ENCODE results near the gene OBSL1. TPM values are rescaled to one million over a fixed set of nuclear protein-coding genes. Genes with fewer than 3 reads are reported as not detected.

Gene OBSL1
- total and polyA plus RNA-seq, 4 donors, result 14.2 to 35.3 (median 27.3) TPM

DNA sequence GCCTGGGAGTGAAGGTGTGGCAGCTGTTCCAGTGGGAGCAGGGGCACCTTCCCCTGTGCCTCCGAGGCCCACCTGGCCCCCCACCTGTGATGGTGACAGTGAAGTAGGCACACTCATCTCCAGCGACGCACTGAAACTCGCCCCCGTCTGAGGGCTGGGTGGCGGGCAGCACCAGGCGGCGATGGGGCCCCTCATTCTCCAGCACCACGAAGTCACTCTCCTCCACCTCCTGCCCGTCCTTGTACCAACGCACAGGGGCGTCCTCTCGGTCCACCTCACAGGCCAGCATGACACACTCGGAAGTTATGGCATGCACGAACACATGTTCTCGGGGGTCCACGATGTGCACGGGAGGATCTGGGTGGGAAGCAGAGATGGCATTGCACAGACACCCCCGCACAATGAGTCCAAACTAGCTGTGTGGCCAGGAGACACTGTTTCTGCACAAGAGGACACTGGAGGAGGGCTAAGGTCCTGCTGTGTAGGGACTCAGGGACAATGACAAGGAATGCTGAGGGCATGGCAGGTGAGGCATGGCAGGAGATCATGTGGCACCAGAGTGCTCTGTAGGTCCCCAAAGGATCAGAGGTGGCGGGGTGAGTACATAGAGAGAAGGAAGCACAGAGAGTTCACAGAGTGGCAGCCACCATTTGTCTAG, 7.9 kb downstream of the OBSL1 start (continued):
- no peak for TF ChIP-seq NR2F2 (IDR thresholded peaks at IDR 0.05)
- no peak for TF ChIP-seq RXRA (IDR thresholded peaks at IDR 0.05)
- no peak for TF ChIP-seq HNF4G (IDR thresholded peaks at IDR 0.05)
- no peak for TF ChIP-seq EGR1 (IDR thresholded peaks at IDR 0.05; ENCODE audit: low read depth in 2 of 2)
- no peak for TF ChIP-seq FOXA1 (IDR thresholded peaks at IDR 0.05)

DNA sequence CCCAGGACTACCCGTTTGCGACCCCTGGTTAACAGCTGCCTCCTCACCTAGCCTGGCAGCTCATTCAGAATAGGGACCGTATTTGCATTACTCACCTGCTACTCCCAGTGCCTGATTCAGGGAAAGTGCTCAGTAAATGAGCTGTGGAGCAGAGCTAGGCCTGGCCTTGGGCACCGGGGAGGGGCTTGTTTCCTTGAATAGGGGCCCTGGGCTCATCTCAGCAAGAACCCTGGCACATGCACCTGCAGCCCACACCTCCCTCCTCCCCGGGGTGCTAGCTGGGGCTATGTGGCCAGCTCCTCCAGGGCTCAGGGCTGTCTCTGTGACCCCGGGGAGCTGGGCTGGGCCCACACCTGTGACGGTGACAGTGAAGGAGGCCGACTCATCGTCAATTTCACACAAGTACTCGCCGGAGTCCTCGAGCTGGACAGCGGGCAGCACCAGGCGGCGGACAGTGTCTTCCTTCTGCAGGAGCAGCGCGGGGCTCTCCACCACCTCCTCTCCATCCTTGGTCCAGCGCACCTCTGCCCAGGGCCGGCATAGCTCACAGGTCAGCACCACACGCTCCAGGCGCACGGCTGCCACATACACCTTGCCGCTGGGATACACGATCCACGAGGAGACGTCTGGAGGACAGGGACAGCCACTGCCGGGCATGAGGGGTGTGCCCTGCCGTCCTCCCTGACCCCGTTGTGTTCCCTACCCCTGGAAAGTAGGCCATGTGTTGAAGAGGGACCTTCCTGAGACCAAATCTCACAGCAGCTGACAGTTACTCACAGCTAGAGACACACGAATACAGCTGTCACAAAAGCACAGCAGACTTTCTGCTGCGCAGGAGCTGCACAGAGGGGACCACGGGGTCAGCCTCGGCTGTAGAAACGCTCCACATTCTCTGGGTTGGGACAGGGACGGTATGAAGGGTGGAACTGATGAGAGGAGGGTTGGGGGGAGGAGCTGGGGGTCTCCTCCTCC, 9.0 kb downstream of the OBSL1 start:
- TF ChIP-seq FOXA2 (IDR thresholded peaks at IDR 0.05), result no peak
- no peak for TF ChIP-seq HNF4G (IDR thresholded peaks at IDR 0.05)
- TF ChIP-seq NR2F2 (IDR thresholded peaks at IDR 0.05), result no peak
- no peak for TF ChIP-seq RAD21 (IDR thresholded peaks at IDR 0.05)
- TF ChIP-seq YY1 (IDR thresholded peaks at IDR 0.05), result no peak
- no peak for TF ChIP-seq RXRA (IDR thresholded peaks at IDR 0.05)
- TF ChIP-seq, protein P1, sequence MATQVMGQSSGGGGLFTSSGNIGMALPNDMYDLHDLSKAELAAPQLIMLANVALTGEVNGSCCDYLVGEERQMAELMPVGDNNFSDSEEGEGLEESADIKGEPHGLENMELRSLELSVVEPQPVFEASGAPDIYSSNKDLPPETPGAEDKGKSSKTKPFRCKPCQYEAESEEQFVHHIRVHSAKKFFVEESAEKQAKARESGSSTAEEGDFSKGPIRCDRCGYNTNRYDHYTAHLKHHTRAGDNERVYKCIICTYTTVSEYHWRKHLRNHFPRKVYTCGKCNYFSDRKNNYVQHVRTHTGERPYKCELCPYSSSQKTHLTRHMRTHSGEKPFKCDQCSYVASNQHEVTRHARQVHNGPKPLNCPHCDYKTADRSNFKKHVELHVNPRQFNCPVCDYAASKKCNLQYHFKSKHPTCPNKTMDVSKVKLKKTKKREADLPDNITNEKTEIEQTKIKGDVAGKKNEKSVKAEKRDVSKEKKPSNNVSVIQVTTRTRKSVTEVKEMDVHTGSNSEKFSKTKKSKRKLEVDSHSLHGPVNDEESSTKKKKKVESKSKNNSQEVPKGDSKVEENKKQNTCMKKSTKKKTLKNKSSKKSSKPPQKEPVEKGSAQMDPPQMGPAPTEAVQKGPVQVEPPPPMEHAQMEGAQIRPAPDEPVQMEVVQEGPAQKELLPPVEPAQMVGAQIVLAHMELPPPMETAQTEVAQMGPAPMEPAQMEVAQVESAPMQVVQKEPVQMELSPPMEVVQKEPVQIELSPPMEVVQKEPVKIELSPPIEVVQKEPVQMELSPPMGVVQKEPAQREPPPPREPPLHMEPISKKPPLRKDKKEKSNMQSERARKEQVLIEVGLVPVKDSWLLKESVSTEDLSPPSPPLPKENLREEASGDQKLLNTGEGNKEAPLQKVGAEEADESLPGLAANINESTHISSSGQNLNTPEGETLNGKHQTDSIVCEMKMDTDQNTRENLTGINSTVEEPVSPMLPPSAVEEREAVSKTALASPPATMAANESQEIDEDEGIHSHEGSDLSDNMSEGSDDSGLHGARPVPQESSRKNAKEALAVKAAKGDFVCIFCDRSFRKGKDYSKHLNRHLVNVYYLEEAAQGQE (IDR thresholded peaks at IDR 0.05), result no peak
- TF ChIP-seq, protein P2, sequence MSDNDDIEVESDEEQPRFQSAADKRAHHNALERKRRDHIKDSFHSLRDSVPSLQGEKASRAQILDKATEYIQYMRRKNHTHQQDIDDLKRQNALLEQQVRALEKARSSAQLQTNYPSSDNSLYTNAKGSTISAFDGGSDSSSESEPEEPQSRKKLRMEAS (IDR thresholded peaks at IDR 0.05), result no peak
- no peak for TF ChIP-seq JUND (IDR thresholded peaks at IDR 0.05)
- TF ChIP-seq SP1 (IDR thresholded peaks at IDR 0.05), result no peak
- TF ChIP-seq, protein P3, sequence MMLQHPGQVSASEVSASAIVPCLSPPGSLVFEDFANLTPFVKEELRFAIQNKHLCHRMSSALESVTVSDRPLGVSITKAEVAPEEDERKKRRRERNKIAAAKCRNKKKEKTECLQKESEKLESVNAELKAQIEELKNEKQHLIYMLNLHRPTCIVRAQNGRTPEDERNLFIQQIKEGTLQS (IDR thresholded peaks at IDR 0.05), result no peak
- no peak for TF ChIP-seq EGR1 (IDR thresholded peaks at IDR 0.05; ENCODE audit: low read depth in 2 of 2)
- no peak for TF ChIP-seq GABPA (IDR thresholded peaks at IDR 0.05 in 1 of 2, conservative IDR thresholded peaks at IDR 0.05 in 1 of 2)
- TF ChIP-seq, protein P4, sequence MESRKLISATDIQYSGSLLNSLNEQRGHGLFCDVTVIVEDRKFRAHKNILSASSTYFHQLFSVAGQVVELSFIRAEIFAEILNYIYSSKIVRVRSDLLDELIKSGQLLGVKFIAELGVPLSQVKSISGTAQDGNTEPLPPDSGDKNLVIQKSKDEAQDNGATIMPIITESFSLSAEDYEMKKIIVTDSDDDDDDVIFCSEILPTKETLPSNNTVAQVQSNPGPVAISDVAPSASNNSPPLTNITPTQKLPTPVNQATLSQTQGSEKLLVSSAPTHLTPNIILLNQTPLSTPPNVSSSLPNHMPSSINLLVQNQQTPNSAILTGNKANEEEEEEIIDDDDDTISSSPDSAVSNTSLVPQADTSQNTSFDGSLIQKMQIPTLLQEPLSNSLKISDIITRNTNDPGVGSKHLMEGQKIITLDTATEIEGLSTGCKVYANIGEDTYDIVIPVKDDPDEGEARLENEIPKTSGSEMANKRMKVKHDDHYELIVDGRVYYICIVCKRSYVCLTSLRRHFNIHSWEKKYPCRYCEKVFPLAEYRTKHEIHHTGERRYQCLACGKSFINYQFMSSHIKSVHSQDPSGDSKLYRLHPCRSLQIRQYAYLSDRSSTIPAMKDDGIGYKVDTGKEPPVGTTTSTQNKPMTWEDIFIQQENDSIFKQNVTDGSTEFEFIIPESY (IDR thresholded peaks at IDR 0.05), result no peak
- TF ChIP-seq, protein P5, sequence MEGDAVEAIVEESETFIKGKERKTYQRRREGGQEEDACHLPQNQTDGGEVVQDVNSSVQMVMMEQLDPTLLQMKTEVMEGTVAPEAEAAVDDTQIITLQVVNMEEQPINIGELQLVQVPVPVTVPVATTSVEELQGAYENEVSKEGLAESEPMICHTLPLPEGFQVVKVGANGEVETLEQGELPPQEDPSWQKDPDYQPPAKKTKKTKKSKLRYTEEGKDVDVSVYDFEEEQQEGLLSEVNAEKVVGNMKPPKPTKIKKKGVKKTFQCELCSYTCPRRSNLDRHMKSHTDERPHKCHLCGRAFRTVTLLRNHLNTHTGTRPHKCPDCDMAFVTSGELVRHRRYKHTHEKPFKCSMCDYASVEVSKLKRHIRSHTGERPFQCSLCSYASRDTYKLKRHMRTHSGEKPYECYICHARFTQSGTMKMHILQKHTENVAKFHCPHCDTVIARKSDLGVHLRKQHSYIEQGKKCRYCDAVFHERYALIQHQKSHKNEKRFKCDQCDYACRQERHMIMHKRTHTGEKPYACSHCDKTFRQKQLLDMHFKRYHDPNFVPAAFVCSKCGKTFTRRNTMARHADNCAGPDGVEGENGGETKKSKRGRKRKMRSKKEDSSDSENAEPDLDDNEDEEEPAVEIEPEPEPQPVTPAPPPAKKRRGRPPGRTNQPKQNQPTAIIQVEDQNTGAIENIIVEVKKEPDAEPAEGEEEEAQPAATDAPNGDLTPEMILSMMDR (IDR thresholded peaks at IDR 0.05; ENCODE audit: low read depth, low read length, missing input control), result no peak
- no peaks in the 10 kb centered on the region for H3K4me1 ChIP-seq (ENCODE audit: control insufficient read depth in 4 of 4, insufficient read depth in 4 of 4, low read length in 3 of 4)
- H3K36me3 ChIP-seq (ENCODE audit: control insufficient read depth in 4 of 4, insufficient read depth in 3 of 4, low read depth in 1 of 4, low read length in 3 of 4), result peaks cover 0 to 6% (median 2%) of the 10 kb centered on the region in 4 donors
- H3K4me3 ChIP-seq (ENCODE audit: low read depth in 1 of 3, low read length in 3 of 3), result no peak overlapping the region
- no peak for DNase-seq (ENCODE audit: low spot score)
- WGBS, result 89% methylated on average over 35 of the region's 35 CpGs
- no peak overlapping the region for H3K27ac ChIP-seq (ENCODE audit: low read depth in 1 of 2, low read length in 2 of 2)
- H3K9ac ChIP-seq (ENCODE audit: low read depth in 1 of 2, low read length in 2 of 2), result no peak overlapping the region
- H3K27me3 ChIP-seq (ENCODE audit: control insufficient read depth in 4 of 4, insufficient read depth in 4 of 4, low read length in 3 of 4), result no peaks in the 10 kb centered on the region
- H3K9me3 ChIP-seq (ENCODE audit: control insufficient read depth in 4 of 4, low read length in 3 of 4), result no peaks in the 10 kb centered on the region

Measured in liver (tissue), 9 donors.